Chondrocyte (in vitro differentiated cells): ENCODE measurements around the gene ASPG. TPM values are rescaled to one million over a fixed set of nuclear protein-coding genes. Genes with fewer than 3 reads are reported as not detected.
A peak's percentile ranks its signal among the peaks of the same experiment; 100 is the strongest.

Source experiments
- DNase-seq: peaks from one replicate; pipeline ENCODE4 v3.0.0; 2021; ENCODE audit warnings: mixed read lengths, low spot score
- H3K27ac Mint-ChIP-seq: one replicate; pipeline ENCODE4 v1.8.0; 2021; ENCODE audit warnings: mild to moderate bottlenecking, moderate library complexity, mixed read lengths; ENCODE audit not compliant: unreplicated experiment
- H3K27me3 Mint-ChIP-seq: 2 replicates; pipeline ENCODE4 v1.8.0; 2021; ENCODE audit warnings: low read depth, mixed read lengths
- H3K36me3 Mint-ChIP-seq: 2 replicates; pipeline ENCODE4 v1.8.0; 2021; ENCODE audit warnings: low read depth, mixed read lengths
- H3K4me1 Mint-ChIP-seq: 2 replicates; pipeline ENCODE4 v1.8.0; 2021; ENCODE audit warnings: low read depth, mild to moderate bottlenecking, mixed read lengths
- H3K4me3 Mint-ChIP-seq: one replicate; pipeline ENCODE4 v1.8.0; 2021; ENCODE audit warnings: mild to moderate bottlenecking, moderate library complexity, mixed read lengths; ENCODE audit not compliant: unreplicated experiment
- H3K9me3 Mint-ChIP-seq: 2 replicates; pipeline ENCODE4 v1.8.0; 2021; ENCODE audit warnings: low read depth, mixed read lengths
- total RNA-seq: library from RNA; stranded (reverse); gene quantifications from 3 replicates; pipeline ENCODE4 v1.2.1, GENCODE V29; 2021
- TF ChIP-seq, protein P1 (sequence below): fragments of 200-600 bp; sonication (generic); IDR thresholded peaks from 2 replicates; pipeline ENCODE4 v1.5.0; 2021; ENCODE audit warnings: antibody characterized with exemption, mild to moderate bottlenecking, moderate library complexity

ASPG gene
- total RNA-seq, 1 donor from 2014 or later: not detected

DNA sequence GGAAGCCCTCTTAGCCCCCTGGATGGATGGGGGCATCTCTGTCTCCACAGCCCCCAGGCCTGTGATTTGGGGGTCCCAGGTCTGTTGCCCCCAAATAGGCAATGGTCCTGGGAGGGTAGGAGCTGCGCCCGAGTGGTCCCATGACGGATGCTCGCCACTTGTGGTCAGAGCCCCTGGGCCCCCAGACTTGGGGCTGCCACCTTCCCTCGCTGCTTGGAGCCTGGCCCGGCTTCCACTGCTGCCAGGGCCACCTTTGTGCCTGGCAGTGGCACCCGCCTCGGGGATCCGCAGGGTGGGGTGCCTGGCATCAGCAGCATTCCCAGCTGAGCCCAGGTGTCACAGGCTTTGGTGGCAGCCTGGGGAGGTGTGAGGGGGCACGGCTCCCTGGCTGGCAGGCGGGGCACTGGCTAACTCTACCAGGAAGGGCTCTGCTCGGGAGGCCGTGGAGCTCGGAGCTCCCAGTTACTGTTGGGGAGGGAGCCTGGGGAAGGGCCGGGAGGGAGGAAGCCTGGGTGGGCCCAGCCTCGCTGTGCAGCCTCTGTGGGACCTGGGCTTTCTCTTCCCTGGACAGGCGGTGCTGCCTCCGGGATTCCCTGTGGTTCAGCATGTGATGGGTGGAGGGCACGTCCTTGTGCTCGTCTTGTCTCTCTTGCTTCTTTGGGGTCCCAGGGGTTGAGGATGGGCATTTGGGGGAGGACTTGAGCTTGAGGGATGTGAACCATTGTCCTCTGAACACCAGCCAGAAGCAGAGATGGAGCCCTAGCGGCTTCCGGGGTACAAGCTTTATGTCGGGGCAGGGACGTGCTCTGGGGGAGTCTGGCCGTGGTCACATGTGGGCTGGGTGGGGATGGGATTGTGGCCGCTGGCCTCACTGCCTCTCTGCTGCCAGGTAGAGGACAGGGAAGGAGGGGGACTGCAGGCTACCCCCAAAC lies 58.3 kb downstream of the ASPG start:
- no peaks in the 10 kb centered on the region for H3K9me3 Mint-ChIP-seq
- H3K27ac Mint-ChIP-seq: no peak overlapping the region
- H3K4me1 Mint-ChIP-seq: peaks cover 3% of the 10 kb centered on the region
- H3K4me3 Mint-ChIP-seq: no peak overlapping the region
- DNase-seq: peak; percentile 80
- H3K36me3 Mint-ChIP-seq: no peaks in the 10 kb centered on the region
- H3K27me3 Mint-ChIP-seq: peaks cover 3% of the 10 kb centered on the region
- TF ChIP-seq, protein P1, sequence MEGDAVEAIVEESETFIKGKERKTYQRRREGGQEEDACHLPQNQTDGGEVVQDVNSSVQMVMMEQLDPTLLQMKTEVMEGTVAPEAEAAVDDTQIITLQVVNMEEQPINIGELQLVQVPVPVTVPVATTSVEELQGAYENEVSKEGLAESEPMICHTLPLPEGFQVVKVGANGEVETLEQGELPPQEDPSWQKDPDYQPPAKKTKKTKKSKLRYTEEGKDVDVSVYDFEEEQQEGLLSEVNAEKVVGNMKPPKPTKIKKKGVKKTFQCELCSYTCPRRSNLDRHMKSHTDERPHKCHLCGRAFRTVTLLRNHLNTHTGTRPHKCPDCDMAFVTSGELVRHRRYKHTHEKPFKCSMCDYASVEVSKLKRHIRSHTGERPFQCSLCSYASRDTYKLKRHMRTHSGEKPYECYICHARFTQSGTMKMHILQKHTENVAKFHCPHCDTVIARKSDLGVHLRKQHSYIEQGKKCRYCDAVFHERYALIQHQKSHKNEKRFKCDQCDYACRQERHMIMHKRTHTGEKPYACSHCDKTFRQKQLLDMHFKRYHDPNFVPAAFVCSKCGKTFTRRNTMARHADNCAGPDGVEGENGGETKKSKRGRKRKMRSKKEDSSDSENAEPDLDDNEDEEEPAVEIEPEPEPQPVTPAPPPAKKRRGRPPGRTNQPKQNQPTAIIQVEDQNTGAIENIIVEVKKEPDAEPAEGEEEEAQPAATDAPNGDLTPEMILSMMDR: no peak

DNA sequence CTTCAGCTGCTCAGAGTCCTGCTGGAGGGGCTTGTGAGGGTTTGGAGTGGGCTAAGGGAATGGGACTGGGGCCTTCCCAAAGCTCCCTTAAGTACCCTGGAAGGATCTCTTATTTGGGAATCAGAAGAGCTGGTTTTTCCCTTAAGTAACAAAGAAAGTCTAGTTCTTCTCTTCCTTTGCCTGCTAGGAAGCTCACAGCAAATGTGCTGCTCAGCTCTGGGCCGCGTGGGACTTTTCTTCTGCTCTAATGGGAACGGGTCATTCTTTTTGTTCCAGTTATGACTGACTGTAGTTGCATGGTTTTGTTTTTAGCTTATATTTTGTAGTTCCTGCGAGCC lies 58.9 kb downstream of the ASPG start:
- Mint-ChIP-seq H3K36me3 (no peaks in the 10 kb centered on the region), H3K27me3 (peaks cover 3% of the 10 kb centered on the region), H3K9me3 (no peaks in the 10 kb centered on the region), H3K4me1 (peaks cover 3% of the 10 kb centered on the region), H3K4me3 (no peak overlapping the region), H3K27ac (no peak overlapping the region)
- DNase-seq: peak; percentile 32
- TF ChIP-seq, protein P1: no peak

DNA sequence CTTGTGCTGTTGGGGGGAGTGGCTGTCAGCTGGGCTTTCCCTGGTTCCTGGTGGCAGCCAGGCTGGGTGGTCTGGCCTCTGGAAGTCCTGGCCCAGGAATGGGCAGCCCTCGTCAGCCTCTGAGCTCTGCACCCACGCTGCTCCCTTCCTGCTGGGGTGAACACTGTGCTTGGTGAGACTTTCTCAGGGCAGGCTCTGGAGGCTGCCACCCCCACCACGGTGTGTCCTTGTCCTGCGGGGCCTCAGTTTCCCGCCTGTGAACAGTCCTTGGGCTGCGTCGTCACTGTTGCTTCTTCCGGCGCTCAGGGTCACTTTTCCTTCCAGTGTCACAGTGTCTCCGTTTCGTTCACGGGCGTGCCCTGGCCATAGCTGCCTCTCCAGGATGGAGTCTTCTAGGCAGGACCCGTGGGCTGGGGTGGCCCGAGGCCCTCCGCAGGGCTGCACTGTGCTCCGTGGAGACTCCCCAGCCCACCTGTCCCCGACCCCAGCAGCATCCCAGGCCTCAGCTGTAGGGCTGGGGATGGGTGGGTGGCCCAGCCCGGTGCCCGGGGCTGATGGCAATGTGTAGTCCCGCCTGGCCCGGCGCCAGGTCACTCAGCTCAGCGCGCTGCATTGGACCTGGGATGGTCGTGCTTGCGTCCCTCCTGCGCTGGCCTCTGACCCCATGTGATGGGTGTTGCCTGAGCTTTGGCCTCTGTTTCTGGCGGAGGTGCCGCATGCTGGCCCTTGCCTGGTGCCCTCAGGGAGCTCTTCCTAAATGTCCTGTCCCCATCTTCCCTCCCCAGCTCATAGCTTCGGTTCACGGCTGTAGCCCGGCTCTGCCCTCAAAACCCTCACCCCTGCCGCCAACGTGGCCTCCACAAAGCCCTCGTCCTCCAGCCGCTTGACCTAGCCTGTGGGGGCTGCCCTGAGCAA lies 59.7 kb downstream of the ASPG start:
- H3K36me3 Mint-ChIP-seq: no peaks in the 10 kb centered on the region
- H3K27me3 Mint-ChIP-seq: peaks cover 3% of the 10 kb centered on the region
- H3K4me1 Mint-ChIP-seq: peaks cover 4% of the 10 kb centered on the region
- H3K27ac Mint-ChIP-seq: no peak overlapping the region
- no peaks in the 10 kb centered on the region for H3K9me3 Mint-ChIP-seq
- DNase-seq: peak; percentile 89
- H3K4me3 Mint-ChIP-seq: no peak overlapping the region
- TF ChIP-seq, protein P1: no peak

DNA sequence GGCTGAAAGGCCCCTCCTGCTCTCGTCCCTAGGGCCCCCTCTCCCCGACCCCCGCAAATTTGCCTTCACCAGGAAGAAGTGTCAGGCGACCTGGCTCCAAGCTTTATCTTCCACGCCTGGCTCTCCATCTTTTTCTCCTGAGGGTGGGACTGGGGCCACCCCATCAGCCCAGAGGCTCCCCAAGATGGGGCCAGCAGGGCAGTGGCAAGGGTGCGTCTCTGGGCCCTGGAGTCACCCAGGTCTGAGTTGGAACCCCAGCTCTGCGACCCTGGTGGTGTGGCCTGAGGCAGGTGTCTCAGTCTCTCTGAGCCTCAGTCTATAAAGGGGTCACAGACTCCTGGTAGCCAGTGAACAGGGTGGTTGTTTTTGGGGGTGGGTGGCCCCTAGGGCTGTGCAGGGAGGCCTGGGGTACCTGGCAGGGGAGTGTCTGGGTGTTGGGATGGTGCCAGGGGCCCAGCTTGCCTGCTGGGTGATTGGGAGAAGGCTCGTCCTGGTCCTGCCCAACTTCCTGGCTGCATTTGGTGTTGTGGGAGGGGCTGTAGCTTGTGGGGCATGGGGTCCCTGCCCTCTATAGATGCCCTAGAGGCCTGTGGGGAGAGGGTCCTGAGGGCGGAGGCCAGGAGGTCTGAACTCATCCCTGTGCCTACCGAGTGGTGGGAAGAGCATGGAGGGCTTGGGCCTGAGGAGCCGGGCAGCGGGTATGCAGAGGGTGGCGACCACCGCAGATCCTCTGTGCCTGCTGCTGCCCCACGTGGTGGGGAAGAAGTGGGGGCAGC lies 60.5 kb downstream of the ASPG start:
- Mint-ChIP-seq H3K4me1 (peaks cover 7% of the 10 kb centered on the region), H3K27me3 (peaks cover 3% of the 10 kb centered on the region), H3K36me3 (no peaks in the 10 kb centered on the region), H3K9me3 (no peaks in the 10 kb centered on the region), H3K4me3 (no peak overlapping the region), H3K27ac (no peak overlapping the region)
- TF ChIP-seq, protein P1: no peak
- DNase-seq: peak; percentile 83
